ENCODE measurements around the gene FSHR.

Gene FSHR

DNA sequence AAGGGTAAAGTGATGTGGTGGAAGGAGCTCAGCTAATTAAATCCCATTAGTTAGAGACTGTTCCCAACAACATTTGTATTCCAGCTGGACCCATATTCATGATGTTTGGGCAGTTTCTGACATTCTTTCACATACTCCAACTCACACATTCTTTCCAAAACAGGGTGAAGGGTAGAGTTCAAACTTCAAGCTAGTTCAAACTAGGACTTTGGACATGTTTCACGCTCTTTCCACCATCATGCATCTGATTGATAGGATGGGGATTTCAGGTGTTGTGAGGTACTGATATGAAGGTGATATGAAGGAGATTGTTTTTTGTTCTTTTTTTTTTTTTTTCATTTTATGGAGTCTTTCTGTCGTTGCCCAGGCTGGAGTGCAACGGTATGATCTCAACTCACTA is 201.7 kb downstream of the FSHR start:
- Histone ChIP-seq H3K9me3 (ENCODE audit: control insufficient read depth in 5 of 5, low read length in 5 of 5) (no peaks in the 10 kb centered on the region), H3K27me3 (ENCODE audit: control insufficient read depth in 5 of 5, insufficient read depth in 4 of 5, low read length in 5 of 5) (no peaks in the 10 kb centered on the region), H3K4me1 (ENCODE audit: control insufficient read depth in 5 of 5, insufficient read depth in 5 of 5, low read length in 5 of 5) (peaks cover 0 to 19% (median 13%) of the 10 kb centered on the region in 5 donors), H3K27ac (ENCODE audit: low read depth, low read length) (no peak overlapping the region), H3K4me3 (ENCODE audit: low read depth in 1 of 5, low read length in 5 of 5) (peak overlapping the region in 1 of 5 donors; percentile 17), H3K9ac (ENCODE audit: low read length in 5 of 5) (no peak overlapping the region), H3K36me3 (ENCODE audit: control insufficient read depth in 5 of 5, insufficient read depth in 5 of 5, low read length in 5 of 5) (no peaks in the 10 kb centered on the region)

DNA sequence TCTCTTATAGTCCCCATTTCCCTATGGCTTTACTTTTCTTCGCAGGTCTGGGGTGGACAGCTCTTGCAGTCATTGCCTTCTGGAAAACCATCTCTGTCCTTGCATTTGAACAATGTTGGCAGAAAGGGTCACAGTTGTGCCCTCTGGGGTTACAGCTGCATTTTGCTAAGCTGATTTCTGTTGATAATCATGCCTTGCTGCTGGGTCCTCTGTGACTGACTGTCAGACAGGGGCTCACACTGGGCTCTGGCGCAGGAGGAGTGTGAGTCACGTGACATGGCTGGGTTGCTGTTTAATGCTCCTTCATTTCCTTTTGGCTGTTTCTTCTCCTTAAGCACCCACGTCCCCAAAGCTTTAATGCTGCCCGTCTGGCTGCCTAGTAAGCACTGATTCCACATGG is 202.2 kb downstream of the FSHR start:
- Histone ChIP-seq H3K4me1 (ENCODE audit: control insufficient read depth in 5 of 5, insufficient read depth in 5 of 5, low read length in 5 of 5) (peaks cover 0 to 19% (median 13%) of the 10 kb centered on the region in 5 donors), H3K36me3 (ENCODE audit: control insufficient read depth in 5 of 5, insufficient read depth in 5 of 5, low read length in 5 of 5) (no peaks in the 10 kb centered on the region), H3K27me3 (ENCODE audit: control insufficient read depth in 5 of 5, insufficient read depth in 4 of 5, low read length in 5 of 5) (no peaks in the 10 kb centered on the region), H3K4me3 (ENCODE audit: low read depth in 1 of 5, low read length in 5 of 5) (peak overlapping the region in 1 of 5 donors; percentile 17), H3K9me3 (ENCODE audit: control insufficient read depth in 5 of 5, low read length in 5 of 5) (no peaks in the 10 kb centered on the region), H3K27ac (ENCODE audit: low read depth, low read length) (no peak overlapping the region), H3K9ac (ENCODE audit: low read length in 5 of 5) (no peak overlapping the region)

DNA sequence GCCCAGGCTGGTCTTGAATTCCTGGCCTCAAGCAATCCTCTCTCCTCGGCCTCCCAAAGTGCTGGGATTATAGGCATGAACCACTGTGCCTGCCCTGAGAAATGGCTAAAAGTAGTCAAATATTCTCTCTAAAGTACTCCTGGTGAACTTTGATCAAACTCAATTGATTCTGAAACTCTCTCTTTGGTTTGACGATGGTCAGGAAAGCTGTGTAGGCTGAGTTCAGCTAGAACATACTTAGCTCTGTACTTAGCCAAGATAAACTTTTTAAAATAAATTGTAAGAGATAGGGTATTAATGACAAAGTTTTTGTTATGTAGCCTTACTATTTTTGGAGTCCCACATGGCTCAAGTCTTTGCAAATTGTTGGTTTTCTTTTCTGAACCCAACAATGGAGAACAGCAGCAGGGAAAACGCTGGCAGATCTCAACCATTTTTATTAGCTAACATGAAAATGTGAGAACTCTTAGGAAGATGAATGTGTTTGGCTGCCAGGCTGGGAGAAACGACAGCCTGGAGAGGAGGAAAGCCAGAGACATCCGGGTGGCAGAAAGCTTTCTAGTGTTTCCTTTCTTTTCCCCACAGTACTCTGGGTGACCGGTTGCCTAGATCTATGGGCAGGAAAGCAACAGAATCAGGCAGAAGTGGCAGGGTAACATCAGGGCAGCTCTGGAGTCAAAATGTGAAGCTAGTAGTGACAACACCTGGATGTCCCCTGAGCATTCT is 205.8 kb downstream of the FSHR start:
- Histone ChIP-seq H3K4me3 (ENCODE audit: low read depth in 1 of 5, low read length in 5 of 5) (no peak overlapping the region), H3K9me3 (ENCODE audit: control insufficient read depth in 5 of 5, low read length in 5 of 5) (no peaks in the 10 kb centered on the region), H3K9ac (ENCODE audit: low read length in 5 of 5) (no peak overlapping the region), H3K27me3 (ENCODE audit: control insufficient read depth in 5 of 5, insufficient read depth in 4 of 5, low read length in 5 of 5) (no peaks in the 10 kb centered on the region), H3K4me1 (ENCODE audit: control insufficient read depth in 5 of 5, insufficient read depth in 5 of 5, low read length in 5 of 5) (peaks cover 0 to 20% (median 13%) of the 10 kb centered on the region in 5 donors), H3K27ac (ENCODE audit: low read depth, low read length) (no peak overlapping the region), H3K36me3 (ENCODE audit: control insufficient read depth in 5 of 5, insufficient read depth in 5 of 5, low read length in 5 of 5) (no peaks in the 10 kb centered on the region)

DNA sequence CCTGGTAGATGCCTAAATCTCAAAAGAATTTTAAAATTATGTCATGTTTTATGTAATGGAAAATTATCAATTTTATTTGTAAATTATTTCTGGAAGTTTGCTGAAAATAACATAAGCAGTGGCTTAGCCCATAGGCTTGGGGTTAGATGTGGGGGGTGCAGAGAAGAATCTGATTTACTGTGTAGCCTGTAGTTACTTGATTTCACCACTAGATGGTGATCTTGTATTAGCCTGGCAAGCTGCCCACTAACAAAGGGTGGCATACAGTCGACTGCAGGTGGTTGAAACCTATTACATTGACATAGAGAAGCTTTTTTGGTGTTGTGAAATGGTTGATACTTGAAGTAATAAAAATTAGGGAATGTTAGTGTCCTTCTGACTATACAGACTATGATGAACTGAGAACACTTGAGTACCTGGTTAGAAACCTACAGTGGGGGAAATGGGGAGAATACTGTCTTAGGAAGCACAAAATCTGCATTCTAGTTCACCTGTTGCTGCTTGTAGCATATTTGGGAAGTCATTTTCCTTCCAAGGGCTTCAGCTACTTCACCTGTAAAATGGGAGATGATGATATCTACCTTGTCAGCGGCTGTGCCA is 207.8 kb downstream of the FSHR start:
- no peak overlapping the region for H3K27ac ChIP-seq (ENCODE audit: low read depth, low read length)
- no peaks in the 10 kb centered on the region for H3K9me3 ChIP-seq (ENCODE audit: control insufficient read depth in 5 of 5, low read length in 5 of 5)
- no peaks in the 10 kb centered on the region for H3K36me3 ChIP-seq (ENCODE audit: control insufficient read depth in 5 of 5, insufficient read depth in 5 of 5, low read length in 5 of 5)
- H3K4me1 ChIP-seq (ENCODE audit: control insufficient read depth in 5 of 5, insufficient read depth in 5 of 5, low read length in 5 of 5) = peaks cover 0 to 13% (median 4%) of the 10 kb centered on the region in 5 donors
- no peak overlapping the region for H3K4me3 ChIP-seq (ENCODE audit: low read depth in 1 of 5, low read length in 5 of 5)
- H3K27me3 ChIP-seq (ENCODE audit: control insufficient read depth in 5 of 5, insufficient read depth in 4 of 5, low read length in 5 of 5) = no peaks in the 10 kb centered on the region
- H3K9ac ChIP-seq (ENCODE audit: low read length in 5 of 5) = no peak overlapping the region

DNA sequence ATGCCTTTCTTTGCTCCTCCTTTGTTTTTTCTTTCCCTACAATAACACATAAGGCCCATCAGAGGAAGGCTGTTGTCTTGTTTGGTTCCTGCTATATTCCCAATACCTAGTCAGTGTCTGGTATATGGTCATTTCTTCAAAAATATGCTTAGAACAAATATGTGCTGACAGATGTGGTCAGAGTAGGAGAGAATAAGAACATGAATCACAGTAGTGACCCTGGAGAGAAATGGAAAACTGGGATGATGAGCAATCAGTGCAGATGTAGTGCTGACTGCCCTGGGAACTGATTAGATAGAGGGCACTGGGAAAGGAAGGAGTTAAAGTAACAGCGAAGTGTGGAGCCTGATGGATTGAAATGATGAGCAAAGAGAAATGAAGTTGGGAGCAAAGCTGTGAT is 209.4 kb downstream of the FSHR start:
- no peaks in the 10 kb centered on the region for H3K27me3 ChIP-seq (ENCODE audit: control insufficient read depth in 5 of 5, insufficient read depth in 4 of 5, low read length in 5 of 5)
- no peaks in the 10 kb centered on the region for H3K36me3 ChIP-seq (ENCODE audit: control insufficient read depth in 5 of 5, insufficient read depth in 5 of 5, low read length in 5 of 5)
- H3K9me3 ChIP-seq (ENCODE audit: control insufficient read depth in 5 of 5, low read length in 5 of 5) = no peaks in the 10 kb centered on the region
- peaks cover 0 to 19% (median 10%) of the 10 kb centered on the region in 5 donors for H3K4me1 ChIP-seq (ENCODE audit: control insufficient read depth in 5 of 5, insufficient read depth in 5 of 5, low read length in 5 of 5)
- no peak overlapping the region for H3K4me3 ChIP-seq (ENCODE audit: low read depth in 1 of 5, low read length in 5 of 5)
- no peak overlapping the region for H3K27ac ChIP-seq (ENCODE audit: low read depth, low read length)
- H3K9ac ChIP-seq (ENCODE audit: low read length in 5 of 5) = no peak overlapping the region

DNA sequence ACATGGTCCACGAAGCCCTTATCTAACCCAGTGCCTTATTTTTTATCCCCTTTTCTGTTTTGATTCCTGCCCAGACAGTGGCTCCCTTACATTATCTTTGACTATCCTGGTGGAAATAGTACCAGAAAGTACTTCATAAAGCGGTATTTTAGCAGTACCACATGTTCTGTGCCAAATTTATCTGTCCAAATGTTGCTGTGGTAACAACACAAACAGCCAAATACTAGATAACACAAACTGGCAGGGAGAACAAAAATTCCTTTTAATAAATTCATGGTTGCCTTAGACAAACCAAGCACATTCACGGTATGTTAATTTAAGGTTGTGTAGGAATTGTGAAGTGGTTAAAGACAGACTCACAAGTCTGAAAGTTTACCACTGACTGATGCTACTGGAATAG is 210.9 kb downstream of the FSHR start:
- Histone ChIP-seq H3K27me3 (ENCODE audit: control insufficient read depth in 5 of 5, insufficient read depth in 4 of 5, low read length in 5 of 5) (no peaks in the 10 kb centered on the region), H3K4me3 (ENCODE audit: low read depth in 1 of 5, low read length in 5 of 5) (no peak overlapping the region), H3K9me3 (ENCODE audit: control insufficient read depth in 5 of 5, low read length in 5 of 5) (no peaks in the 10 kb centered on the region), H3K9ac (ENCODE audit: low read length in 5 of 5) (no peak overlapping the region), H3K36me3 (ENCODE audit: control insufficient read depth in 5 of 5, insufficient read depth in 5 of 5, low read length in 5 of 5) (no peaks in the 10 kb centered on the region), H3K27ac (ENCODE audit: low read depth, low read length) (no peak overlapping the region), H3K4me1 (ENCODE audit: control insufficient read depth in 5 of 5, insufficient read depth in 5 of 5, low read length in 5 of 5) (peaks cover 0 to 13% (median 6%) of the 10 kb centered on the region in 5 donors)

DNA sequence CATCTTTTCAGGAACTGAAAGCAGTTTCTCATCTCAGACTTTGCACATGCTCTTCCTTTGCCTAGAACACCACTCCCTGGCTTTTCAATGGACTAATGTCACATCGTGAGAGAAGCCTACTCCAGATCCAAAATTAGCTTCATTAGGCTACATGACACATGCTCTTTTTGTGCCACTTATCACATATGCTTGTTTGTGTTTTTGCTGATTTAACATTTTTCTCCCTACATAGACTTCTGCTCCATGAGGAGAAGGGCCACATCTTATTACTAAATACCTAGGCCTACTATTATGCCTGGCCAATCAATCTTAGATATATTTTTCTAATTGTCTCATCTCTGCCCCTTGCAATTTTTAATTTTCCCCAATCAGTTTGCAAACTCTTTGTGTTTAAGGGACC is 212.4 kb downstream of the FSHR start:
- Histone ChIP-seq H3K27ac (ENCODE audit: low read depth, low read length) (no peak overlapping the region), H3K27me3 (ENCODE audit: control insufficient read depth in 5 of 5, insufficient read depth in 4 of 5, low read length in 5 of 5) (peaks cover 0 to under 1% (median 0%) of the 10 kb centered on the region in 5 donors), H3K4me3 (ENCODE audit: low read depth in 1 of 5, low read length in 5 of 5) (no peak overlapping the region), H3K4me1 (ENCODE audit: control insufficient read depth in 5 of 5, insufficient read depth in 5 of 5, low read length in 5 of 5) (peaks cover 0 to 11% (median 6%) of the 10 kb centered on the region in 5 donors), H3K36me3 (ENCODE audit: control insufficient read depth in 5 of 5, insufficient read depth in 5 of 5, low read length in 5 of 5) (no peaks in the 10 kb centered on the region), H3K9me3 (ENCODE audit: control insufficient read depth in 5 of 5, low read length in 5 of 5) (no peaks in the 10 kb centered on the region), H3K9ac (ENCODE audit: low read length in 5 of 5) (no peak overlapping the region)

DNA sequence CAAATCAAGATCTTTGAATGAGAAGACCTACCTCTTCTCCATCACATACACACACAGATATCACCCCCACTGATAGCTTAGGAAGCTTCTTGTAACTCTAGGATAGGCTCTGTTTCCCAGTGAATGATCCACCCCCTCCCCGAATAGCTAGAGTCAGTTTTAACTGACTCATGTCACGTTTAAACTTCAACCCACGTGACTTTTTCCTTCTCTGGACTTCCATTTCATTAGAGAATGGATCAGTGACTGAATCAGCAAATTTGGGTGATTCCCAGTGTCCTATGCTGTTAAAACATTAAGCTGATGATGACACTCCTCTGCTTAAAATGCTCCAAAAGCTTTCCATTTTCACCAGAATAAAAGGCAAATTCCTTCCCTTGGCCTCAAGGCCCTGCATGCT is 212.9 kb downstream of the FSHR start:
- H3K27ac ChIP-seq (ENCODE audit: low read depth, low read length) = no peak overlapping the region
- no peak overlapping the region for H3K9ac ChIP-seq (ENCODE audit: low read length in 5 of 5)
- H3K36me3 ChIP-seq (ENCODE audit: control insufficient read depth in 5 of 5, insufficient read depth in 5 of 5, low read length in 5 of 5) = no peaks in the 10 kb centered on the region
- H3K9me3 ChIP-seq (ENCODE audit: control insufficient read depth in 5 of 5, low read length in 5 of 5) = no peaks in the 10 kb centered on the region
- no peak overlapping the region for H3K4me3 ChIP-seq (ENCODE audit: low read depth in 1 of 5, low read length in 5 of 5)
- peaks cover 0 to 4% (median 0%) of the 10 kb centered on the region in 5 donors for H3K27me3 ChIP-seq (ENCODE audit: control insufficient read depth in 5 of 5, insufficient read depth in 4 of 5, low read length in 5 of 5)
- H3K4me1 ChIP-seq (ENCODE audit: control insufficient read depth in 5 of 5, insufficient read depth in 5 of 5, low read length in 5 of 5) = peaks cover 0 to 11% (median 6%) of the 10 kb centered on the region in 5 donors

DNA sequence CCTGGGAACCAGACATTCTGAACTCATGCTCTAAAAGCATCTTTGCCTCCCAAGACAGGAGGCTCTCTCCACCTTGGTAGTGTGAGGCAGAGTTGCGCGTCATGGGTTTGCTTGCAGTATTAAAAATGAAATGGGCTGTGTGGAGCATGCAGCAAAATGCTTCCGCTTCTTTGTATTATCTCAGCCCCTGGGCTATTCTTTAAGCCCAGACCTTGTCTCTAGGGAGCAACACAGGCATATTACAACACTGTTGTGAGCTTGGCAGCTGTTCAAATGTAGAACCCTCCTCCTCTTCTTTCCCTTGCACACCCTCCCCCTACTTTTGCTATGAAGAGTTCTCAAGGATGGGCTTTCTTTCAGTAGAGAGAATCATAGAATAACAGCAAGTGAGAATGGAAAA is 213.7 kb downstream of the FSHR start:
- Histone ChIP-seq H3K9ac (ENCODE audit: low read length in 5 of 5) (no peak overlapping the region), H3K27ac (ENCODE audit: low read depth, low read length) (no peak overlapping the region), H3K9me3 (ENCODE audit: control insufficient read depth in 5 of 5, low read length in 5 of 5) (no peaks in the 10 kb centered on the region), H3K4me1 (ENCODE audit: control insufficient read depth in 5 of 5, insufficient read depth in 5 of 5, low read length in 5 of 5) (peaks cover 0 to 11% (median 6%) of the 10 kb centered on the region in 5 donors), H3K36me3 (ENCODE audit: control insufficient read depth in 5 of 5, insufficient read depth in 5 of 5, low read length in 5 of 5) (no peaks in the 10 kb centered on the region), H3K27me3 (ENCODE audit: control insufficient read depth in 5 of 5, insufficient read depth in 4 of 5, low read length in 5 of 5) (peaks cover 0 to 4% (median 0%) of the 10 kb centered on the region in 5 donors), H3K4me3 (ENCODE audit: low read depth in 1 of 5, low read length in 5 of 5) (no peak overlapping the region)

DNA sequence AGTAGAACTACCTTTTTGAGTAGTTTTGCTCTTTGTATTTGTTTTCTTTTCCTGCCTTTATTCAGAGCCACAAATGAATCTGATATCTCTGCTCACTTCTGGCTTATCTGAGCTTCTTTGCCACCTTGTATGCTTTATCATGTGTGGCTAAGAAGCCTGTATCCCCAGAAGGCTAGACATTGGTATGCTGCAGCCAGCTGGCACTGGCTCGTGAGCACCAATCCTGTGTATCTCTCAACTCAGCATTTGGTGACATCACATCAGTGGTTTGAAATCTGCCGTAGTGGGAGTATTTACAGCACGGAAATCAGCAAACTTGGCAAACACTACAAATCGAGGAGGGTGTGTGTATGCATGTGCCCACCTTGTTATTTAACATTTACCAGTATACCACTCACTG is 215.1 kb downstream of the FSHR start:
- Histone ChIP-seq H3K27me3 (ENCODE audit: control insufficient read depth in 5 of 5, insufficient read depth in 4 of 5, low read length in 5 of 5) (peaks cover 0 to 4% (median 0%) of the 10 kb centered on the region in 5 donors), H3K27ac (ENCODE audit: low read depth, low read length) (no peak overlapping the region), H3K36me3 (ENCODE audit: control insufficient read depth in 5 of 5, insufficient read depth in 5 of 5, low read length in 5 of 5) (no peaks in the 10 kb centered on the region), H3K4me1 (ENCODE audit: control insufficient read depth in 5 of 5, insufficient read depth in 5 of 5, low read length in 5 of 5) (peaks cover 0 to 11% (median 6%) of the 10 kb centered on the region in 5 donors), H3K9ac (ENCODE audit: low read length in 5 of 5) (no peak overlapping the region), H3K9me3 (ENCODE audit: control insufficient read depth in 5 of 5, low read length in 5 of 5) (no peaks in the 10 kb centered on the region), H3K4me3 (ENCODE audit: low read depth in 1 of 5, low read length in 5 of 5) (no peak overlapping the region)
